Stimulated activated CD4-positive, alpha-beta T cell treated with anti-CD3 and anti-CD28 coated beads, Interleukin-12 subunit alpha, Interleukin-12 subunit beta, amount 100 ng/mL, for 24 hours (primary cell): ENCODE results near the gene OSTC.
"Not testable (repeated sequence)": the region's sequence is repeated elsewhere in the genome, so short reads cannot be mapped to it uniquely, and the experiment has no call there.

Experiments
- DNase-seq, 2 experiments: peaks; one replicate each; pipeline ENCODE4 v3.0.0-alpha.2; 2020; ENCODE audit warnings: low read depth in 2 of 2

The OSTC gene

DNA sequence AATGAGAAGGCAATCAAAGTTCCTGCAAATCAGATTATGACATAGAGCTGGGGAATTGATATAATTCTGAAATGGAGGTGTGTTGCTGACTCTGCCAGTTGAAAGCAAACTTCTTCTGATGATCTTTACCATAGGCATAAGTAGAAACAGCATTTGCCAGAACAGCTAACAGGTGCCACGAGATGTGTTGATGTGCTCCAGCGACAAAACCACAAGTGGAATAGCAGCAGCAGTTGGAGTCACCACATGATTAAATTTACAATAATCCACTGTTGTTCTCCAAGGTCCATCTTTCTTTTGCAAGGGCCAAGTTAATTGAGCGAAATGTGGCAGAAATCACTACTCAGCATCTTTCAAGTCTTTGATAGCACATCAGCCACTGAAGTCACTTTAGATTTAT is 3.7 kb upstream of the OSTC start:
- DNase-seq = no peak

DNA sequence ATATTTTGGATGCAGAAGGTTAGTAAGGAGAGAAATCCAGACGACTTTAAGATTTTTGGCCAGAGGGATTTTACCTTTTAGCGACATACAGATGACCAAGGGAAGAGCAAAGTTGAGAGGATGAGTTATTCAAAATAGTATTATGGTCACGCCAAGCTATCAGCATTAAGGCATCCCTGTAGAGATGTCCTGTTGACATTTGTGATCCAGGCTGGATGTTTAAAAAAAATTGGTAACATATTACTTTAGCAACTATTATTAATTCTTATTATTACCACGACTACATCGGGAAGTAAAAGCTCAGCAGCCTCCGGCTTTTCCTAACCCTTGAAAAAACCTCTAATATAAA is 562 bp upstream of the OSTC start:
- DNase-seq = no peak

DNA sequence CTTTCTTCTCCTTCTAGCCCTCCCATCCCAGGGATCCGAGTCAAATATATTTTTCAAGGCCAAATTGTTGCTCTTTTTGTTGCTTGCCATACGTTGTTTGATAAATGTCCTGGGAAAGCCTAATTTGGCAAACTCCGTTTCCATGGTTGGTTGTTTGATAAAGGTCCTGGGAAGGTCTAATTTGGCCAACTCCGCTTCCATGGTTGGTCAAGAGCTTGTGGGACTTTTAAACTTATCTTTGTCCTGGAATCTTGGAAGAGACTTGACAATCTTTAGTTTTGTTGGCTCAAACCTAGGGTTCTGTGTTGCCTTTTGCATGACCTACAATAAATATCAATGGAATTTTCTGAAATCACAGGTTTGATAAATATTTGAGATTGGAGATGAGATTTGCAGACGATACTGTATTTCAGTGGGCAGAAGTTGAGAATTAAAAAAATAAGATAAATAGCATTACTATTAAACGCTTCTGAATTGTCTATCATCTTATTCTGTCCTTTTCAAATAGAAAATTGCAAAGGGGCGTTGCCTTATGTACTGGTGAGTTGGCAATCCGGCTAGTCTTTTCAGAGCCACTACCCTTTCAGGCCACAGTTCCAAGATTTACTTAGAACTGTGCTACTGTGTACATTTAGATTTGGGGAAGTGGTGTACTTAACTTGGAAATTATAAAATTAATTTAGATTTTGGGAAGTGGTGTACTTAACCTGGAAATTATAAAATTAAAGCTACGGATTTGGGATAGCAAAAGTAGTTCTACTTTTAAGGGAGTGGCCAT is 804 bp downstream of the OSTC start:
- DNase-seq = no peak

DNA sequence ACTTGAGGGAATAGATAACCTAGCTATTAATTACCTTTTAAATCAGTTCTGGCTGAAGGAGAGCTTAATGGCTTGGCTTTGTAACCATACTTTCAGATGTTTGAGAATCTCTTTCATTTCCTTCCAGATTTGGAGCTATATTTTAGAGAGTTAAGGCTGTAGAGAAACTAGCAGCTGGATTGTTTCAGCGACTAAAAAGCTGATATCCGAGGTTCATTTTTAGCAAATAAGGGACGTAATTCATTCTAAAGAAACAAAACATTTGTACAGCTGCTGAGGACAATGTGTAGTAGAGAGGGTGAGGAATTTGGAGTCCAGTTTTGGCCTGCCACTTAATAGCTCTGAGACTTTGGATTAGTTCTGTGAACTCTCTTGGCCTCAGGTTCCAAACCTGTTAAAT is 12.2 kb downstream of the OSTC start:
- DNase-seq = no peak

DNA sequence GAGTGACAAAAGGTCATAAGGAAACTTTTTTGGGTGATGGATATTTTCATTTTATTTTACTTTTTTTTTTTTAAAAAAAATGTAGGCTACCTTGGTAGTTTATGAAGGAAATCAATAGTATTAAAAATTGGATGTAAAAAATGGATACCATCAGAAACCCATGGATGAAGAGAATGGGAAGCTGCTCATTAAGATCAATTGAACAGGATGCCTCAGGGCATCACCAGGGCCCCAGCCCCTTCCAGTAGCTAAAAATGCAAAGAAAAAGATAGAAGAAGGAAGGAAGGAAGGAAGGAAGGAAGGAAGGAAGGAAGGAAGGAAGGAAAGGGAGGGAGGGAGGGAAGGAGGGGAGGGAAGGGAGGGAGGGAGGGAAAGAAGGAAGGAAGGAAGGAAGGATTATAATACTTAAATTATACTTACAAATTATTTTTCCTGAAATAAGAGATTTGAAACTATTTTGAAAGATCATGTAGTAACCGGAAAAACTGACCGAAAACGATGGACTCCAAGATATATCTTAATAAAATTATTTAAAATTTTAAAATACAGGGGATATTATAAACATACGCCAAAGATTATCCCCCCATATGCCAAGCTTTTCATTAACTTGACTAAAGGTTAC is 24.1 kb downstream of the OSTC start:
- DNase-seq = no peak

DNA sequence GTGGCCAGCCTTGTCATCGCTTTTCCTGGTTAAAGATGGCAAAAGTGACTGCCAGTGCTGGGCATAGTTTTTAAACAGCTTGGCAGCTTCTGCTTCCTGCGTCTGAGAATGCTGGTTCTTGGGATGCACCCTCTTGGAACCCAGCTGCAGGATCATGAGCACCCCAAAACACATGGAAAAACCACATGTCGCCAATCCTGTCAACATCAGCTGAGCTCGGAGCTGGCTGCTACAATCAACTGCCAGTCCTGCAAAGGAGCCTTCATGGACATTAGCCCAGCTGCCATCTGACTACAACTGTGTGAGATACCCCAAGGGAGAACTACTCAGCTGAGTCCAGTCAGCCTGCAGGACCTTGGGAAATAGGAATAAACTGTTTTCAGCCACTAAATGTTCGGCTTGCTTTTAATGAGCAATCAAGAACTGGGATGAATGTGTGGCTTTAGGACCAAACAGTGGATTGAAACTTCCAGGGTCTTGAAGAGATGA is 31.0 kb downstream of the OSTC start:
- no peak for DNase-seq

DNA sequence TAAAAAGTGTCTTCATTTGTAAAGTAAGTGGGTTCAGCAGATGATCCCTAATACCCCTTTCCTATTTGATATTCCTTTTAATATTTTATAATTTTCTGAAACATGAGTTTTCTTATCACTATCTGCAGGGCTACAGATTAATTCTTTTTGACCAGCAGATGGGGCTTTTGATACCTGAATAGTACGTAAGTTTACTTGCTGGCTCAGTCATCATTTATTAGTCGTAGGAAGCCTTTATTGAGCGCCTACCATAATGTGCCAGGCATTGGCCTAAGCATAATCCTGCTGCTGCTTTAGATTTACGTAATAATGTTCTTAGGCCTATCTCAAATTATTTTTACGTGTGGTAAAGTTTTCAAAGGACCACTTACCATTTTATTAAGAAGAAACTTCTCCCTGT is 33.1 kb downstream of the OSTC start:
- no peak for DNase-seq

DNA sequence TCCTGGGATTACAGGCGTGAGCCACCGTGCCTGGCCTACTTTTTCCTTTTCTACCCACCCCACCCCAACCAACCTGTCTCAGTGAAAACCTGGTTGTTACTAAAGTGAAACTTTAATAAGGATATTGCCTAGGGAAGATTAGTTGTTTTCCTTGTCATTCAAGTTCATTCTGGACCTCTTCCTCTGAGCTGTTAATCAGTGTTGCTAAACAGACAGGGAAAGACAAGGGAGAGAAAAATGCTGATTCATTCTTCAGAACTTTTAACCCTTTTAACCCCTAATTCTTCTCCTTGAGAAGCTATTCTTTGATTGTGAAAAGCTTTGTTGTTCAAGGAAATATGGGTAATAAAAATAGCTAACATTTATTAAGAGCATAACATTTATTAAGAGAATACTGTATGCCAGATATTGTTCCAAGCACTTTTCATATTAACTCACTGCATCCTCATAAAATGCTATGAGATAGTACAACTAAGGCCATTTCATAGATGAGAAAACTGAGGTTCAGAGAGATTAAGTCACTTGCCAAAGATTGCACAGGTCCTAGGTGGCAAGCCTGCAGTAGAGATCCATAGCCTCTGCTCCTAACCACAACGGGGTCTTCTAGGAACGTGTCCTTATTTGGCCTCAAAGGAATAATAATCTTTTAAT is 34.8 kb downstream of the OSTC start:
- no peak for DNase-seq

DNA sequence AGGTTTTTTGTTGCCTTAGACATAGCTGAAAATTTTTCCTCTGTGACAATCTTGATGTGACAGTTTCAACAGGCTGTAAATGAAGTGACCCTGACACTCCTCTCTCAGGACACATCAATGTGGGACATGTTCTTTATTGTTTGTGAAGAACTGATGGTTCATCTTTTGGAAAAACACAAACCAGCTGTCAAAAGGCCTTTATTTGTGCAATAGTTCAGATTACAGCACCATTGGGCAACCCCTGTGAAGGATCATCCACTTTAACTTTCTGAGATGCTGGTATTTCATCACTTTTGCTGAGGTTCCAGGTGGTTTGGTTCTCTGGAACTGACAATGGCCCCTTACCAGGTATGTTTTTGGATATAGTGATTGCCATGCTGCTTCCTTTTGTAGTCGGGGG is 40.3 kb downstream of the OSTC start:
- no peak for DNase-seq

DNA sequence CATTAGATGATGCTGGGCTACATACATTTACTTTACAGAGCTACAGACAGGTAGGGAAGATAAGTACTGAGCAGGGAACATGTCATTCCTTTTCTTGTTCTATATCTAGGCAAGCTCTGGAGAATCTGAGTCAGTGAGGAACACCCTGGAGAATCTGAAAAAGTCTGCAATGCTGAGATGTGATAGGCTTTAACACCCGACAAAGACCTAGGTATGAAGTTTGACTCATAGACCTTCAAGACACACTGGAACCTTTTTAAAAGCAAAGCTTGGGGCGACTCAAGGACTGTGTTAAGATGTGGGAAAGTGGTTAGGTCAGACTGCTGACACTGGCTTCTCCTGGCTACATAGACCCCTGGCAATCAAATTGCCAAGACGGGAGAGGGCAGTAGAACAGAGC is 42.8 kb downstream of the OSTC start:
- no peak for DNase-seq

DNA sequence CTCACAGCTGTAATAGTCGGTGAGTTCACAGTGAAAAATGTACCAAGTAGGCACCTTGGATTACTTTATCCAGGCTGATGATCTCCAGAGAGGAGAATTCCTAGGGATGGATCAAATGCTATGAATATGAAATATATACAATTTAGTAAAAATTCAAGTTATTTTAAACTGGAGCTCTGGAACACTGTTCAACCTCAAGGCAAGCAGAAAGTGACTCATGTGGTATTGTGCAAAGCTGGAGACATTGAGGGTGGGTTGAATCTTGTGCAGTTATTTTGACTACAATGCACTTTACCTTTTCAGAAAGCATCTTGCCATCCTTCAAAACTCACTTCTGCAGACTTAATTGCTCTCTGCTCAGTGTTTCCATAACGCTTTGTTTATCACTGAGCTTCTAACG is 43.4 kb downstream of the OSTC start:
- DNase-seq = no peak

DNA sequence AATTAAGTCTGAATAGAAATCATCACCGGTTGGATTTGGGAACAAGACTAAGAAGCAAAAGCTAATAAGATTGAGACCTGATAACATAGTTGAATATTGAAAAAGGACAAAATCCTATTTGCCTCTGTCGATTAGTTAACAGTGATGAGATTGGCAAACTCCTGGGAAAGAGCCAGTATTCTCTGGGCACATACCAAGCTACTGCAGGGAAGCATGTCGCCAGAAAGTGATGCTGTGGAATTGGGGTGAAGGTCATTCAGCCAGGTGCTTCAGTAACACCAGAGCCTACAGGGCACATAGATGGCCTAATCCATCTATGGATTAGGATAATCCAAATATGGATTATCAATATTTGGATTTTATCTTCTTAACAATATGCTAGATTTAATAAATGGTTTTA is 44.0 kb downstream of the OSTC start:
- no peak for DNase-seq

DNA sequence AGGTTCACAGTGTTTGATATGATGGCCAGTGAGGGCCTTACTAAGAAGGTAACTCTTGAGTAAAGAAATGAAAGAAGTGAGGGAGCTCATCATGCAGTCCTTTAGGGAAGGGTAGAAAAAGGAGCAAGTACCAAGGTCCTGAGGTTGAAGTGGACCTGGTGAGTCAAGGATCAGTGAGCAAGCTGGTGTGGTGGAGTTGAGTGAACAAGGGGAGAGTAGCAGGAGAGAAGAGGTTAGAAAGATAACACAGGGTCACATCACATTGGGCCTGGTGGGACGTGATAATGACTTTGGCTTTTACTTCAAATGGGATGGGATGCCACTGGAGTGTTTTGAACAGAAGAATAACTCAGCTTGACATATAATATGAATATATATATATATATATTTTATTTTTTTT is 44.7 kb downstream of the OSTC start:
- DNase-seq = no peak

DNA sequence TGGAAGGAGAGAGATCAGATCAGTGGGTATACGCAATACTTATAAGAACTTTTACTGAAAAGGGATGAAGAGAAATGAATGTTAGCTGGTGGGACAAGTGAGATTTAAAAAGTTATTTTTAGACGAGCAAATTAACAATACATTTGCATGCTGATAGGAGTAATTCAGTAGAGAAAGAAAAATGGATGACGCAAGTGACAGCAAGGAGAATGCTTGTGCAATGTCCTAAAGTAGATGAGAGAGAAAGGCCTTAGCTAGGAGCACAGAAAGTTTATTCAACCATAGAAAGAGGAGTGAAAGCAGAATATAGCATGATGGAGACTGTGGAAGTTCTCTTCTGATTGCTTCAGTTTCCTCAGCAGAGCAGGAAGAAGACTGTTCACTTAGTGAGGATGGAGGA is 45.8 kb downstream of the OSTC start:
- DNase-seq = no peak

DNA sequence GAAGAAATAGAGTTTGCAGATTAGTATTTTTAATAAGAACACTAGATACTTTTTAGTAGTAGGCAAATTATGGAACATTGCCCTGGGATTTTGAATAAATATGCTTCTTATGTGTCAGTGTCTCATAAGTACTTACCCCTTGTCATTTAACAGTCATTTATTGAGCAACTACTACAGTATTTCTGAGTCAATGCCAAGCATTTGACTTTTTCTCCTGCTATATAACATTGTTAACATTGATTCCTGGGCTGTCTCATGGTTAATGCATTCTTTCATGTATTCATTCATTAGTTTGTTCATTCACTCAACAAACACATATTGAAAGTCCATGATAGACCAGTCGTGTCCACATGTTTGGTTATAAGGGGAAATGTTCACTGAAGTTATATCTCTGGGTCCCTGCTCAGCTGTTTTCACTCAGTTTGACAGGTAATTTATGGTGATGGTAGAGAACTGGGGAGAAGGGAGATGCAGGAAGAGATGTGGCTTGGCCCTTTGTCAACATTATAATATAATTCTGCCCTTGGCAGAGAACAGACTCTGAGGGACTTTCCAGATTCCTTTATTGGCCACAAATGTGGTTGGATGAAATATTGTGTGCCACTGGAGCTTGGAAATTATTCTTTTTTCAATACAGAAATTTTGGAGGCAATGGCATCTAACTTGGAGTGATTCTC is 49.8 kb downstream of the OSTC start:
- no peak for DNase-seq

DNA sequence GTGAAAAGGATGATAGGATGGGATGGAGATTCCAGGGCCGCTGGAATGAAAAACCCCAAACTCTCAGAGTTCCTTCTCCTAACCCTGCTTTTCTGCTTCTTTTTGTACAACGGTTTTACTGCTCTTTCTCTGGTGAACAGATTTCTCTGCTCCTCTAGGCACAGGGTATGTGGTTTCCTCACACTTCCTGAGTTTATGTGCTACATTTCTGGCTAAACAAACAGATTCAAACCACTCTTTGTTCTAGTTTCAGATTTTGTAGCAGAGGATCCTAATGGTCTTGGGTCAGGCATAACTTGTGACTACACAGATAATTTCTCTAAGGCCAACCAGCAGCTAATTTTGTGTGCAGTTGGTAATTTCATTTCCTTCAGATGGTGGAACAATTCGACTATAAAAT is 52.6 kb downstream of the OSTC start:
- DNase-seq = no peak

DNA sequence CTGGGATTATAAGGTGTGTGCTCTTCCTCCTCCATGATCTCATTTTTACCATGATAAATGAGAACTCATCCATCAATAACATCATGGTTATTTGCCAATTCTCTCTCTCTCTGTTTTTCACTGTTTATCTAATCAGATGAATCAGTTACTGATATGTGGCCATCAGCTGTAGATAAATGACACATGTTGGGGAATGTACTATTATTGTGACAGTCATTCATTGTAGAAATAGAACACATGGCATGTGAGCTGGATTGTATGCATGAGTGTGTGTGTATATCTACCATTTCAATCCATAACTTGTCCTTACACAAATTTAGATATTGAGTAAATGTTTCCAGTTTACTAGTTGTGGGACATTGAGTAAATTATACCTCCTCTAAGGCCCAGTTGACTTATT is 53.0 kb downstream of the OSTC start:
- no peak for DNase-seq

DNA sequence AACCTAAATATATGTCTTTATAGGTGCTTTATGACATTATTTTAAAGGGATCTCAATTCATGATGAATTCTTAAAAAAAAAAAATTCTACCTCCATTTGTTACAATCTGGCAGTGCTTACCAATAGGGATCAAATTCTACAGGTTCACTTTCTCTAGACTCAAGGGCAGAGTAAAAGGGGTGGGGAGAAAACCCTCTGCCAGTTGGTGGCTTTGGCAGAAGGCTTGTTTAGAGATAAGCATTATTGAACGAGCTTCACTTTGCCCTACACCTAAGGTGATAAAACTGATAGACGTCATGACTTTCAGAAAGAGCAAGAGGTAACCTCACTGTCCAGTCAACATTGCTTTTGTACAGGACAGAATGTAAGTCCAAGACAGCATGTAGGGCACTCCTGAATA is 53.6 kb downstream of the OSTC start:
- DNase-seq = no peak

DNA sequence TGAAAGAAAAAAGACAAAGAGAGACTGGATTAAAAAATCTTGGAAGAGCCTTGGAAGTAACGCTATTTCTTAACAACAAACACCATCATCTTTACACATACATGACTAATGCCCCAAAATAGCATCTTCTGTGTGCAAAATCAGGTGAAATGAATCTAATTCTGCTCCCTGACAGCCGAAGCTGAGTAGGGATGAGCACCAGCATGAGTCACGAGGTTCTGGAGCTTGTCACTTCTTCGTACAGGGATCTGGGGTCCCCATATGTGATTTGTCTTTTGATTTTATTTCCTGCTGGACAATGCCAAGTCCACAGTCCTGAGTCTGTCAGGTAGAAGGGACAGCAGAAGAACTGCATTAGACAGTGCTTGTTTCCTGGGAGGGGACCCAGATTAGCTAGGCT is 55.9 kb downstream of the OSTC start:
- no peak for DNase-seq

DNA sequence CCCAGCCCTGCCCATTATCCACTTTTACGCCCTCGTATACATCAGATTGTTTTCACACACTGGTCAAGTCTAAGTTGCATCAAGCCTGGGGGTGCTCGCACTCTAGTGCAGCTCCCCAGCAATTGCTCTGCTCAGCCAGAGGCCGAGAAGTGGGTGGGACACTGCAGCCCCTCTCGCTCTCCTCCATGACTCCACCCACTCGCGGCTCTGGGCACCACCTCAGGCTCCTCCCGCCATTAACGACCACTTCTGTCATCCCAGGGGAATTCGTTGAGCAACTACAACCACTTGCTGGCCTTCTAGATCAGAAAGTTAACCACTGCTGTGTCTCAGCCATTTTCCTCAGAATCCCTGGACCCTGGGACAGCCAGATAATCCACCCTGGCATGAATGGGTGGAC is 58.8 kb downstream of the OSTC start:
- DNase-seq = no peak

DNA sequence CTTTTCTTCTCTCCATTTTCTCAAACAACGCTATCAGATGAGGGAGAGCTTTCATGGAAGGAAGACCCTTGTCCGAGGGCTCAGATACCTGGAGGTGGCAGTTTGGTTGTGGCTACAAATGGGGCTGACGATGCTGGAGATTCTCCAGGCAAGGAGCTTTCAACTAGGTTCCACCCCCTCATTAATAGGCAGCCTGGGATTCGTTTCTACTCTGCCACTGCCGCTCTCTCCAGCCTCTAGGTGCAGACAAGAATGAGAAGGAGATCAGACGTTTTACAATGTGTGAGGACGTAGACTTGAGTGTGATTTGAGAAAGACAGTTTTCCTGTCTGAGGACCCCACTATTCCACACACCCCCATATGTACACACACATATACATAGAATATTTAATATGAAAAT is 59.3 kb downstream of the OSTC start:
- no peak for DNase-seq

DNA sequence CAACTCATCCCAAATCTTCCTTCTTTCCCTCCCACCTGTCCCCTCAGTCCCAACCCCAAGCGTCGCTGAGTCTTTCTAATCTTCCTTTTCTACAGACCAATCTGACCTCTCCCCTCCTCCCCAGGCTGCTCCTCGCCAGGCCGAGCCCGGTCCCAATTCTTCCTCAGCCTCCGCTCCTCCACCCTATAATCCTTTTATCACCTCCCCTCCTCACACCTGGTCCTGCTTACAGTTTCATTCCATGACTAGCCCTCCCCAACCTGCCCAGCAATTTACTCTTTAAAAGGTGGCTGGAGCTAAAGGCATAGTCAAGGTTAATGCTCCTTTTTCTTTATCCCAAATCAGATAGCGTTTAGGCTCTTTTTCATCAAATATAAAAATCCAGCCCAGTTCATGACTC is 60.2 kb downstream of the OSTC start:
- not testable (repeated sequence) for DNase-seq

DNA sequence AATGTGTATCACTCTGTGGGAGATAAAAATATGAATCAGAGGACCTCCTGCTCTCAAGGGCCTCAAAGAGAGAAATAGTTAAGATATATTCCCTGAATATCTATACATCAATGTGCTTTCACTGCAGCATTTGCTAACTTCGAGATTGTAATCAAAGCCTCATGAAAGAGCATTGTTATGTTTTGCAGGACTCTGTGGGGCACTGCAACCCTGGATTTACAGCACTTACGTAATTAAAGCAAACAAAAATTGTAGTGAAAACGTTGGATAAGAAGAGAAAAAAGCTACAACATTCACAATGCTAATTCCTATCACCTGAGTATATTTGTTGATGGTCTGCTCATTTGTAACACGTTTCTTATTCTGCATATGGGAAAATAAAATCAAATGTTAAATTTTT is 64.5 kb downstream of the OSTC start:
- no peak for DNase-seq
